Measurements from ENCODE around the gene AOX1.

GRCh38 chr2:200600549-200601225 lies 14.9 kb downstream of the AOX1 start:
- no peak for TF ChIP-seq EZH2 (IDR thresholded peaks at IDR 0.05; ENCODE audit: low read length, unreplicated experiment)
- TF ChIP-seq, protein P1, sequence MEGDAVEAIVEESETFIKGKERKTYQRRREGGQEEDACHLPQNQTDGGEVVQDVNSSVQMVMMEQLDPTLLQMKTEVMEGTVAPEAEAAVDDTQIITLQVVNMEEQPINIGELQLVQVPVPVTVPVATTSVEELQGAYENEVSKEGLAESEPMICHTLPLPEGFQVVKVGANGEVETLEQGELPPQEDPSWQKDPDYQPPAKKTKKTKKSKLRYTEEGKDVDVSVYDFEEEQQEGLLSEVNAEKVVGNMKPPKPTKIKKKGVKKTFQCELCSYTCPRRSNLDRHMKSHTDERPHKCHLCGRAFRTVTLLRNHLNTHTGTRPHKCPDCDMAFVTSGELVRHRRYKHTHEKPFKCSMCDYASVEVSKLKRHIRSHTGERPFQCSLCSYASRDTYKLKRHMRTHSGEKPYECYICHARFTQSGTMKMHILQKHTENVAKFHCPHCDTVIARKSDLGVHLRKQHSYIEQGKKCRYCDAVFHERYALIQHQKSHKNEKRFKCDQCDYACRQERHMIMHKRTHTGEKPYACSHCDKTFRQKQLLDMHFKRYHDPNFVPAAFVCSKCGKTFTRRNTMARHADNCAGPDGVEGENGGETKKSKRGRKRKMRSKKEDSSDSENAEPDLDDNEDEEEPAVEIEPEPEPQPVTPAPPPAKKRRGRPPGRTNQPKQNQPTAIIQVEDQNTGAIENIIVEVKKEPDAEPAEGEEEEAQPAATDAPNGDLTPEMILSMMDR (conservative IDR thresholded peaks at IDR 0.05; ENCODE audit: low read depth, low read length) = no peak
